Measurements from ENCODE around the gene RAB3A. TPM values are rescaled to one million over a fixed set of nuclear protein-coding genes. Genes with fewer than 3 reads are reported as not detected.

Gene RAB3A
- total RNA-seq, 1 experiment from 2014 or later = 0.68 TPM

- Mint-ChIP-seq H3K36me3 (ENCODE audit: insufficient read depth, unreplicated experiment) (peaks cover 37% of the 10 kb centered on the region), H3K4me1 (ENCODE audit: insufficient read depth, unreplicated experiment) (peaks cover 29% of the 10 kb centered on the region), H3K27me3 (ENCODE audit: insufficient read depth, unreplicated experiment) (no peaks in the 10 kb centered on the region), H3K27ac (ENCODE audit: low read depth, unreplicated experiment) (no peak overlapping the region), H3K4me3 (ENCODE audit: unreplicated experiment) (no peak overlapping the region), H3K9me3 (ENCODE audit: unreplicated experiment) (no peaks in the 10 kb centered on the region)
- intact Hi-C loops (cut with micrococcal nuclease) = loop anchor here (10.0 kb wide), 1 partner anchor 154 kb away; the partner anchor contains the start of gene ARRDC2
- no peak for DNase-seq (ENCODE audit: unreplicated experiment)
- BruUV-seq (replicated peaks) = no TSS peak
- TF ChIP-seq CTCF (IDR thresholded peaks at IDR 0.05; ENCODE audit: unreplicated experiment) = no peak
- POLR2A ChIA-PET = interaction anchor here (1.1 to 1.8 kb wide), 8 partner anchors 13 to 164 kb away, joined by 3 to 16 read pairs (median 4); partner anchors contain the start of genes JUND, LSM4 and MPV17L2
- CTCF ChIA-PET = interaction anchor here (0.7 to 1.4 kb wide), 2 partner anchors 45 to 170 kb away, joined by 3 to 7 read pairs; no protein-coding TSS in a partner anchor
Observed at GRCh38 chr19:18158467-18158866, 45.4 kb downstream of the RAB3A start.

- peak; percentile 80 for DNase-seq (ENCODE audit: unreplicated experiment)
- Mint-ChIP-seq H3K27me3 (ENCODE audit: insufficient read depth, unreplicated experiment) (no peaks in the 10 kb centered on the region), H3K4me3 (ENCODE audit: unreplicated experiment) (peak overlapping the region; percentile 57), H3K9me3 (ENCODE audit: unreplicated experiment) (no peaks in the 10 kb centered on the region), H3K27ac (ENCODE audit: low read depth, unreplicated experiment) (no peak overlapping the region), H3K36me3 (ENCODE audit: insufficient read depth, unreplicated experiment) (peaks cover 32% of the 10 kb centered on the region), H3K4me1 (ENCODE audit: insufficient read depth, unreplicated experiment) (peaks cover 29% of the 10 kb centered on the region)
- ChIA-PET CTCF (interaction anchor here (0.6 to 1.4 kb wide), 4 partner anchors 10 to 211 kb away, joined by 3 to 7 read pairs (median 3); no protein-coding TSS in a partner anchor), POLR2A (interaction anchor here (0.6 to 1.8 kb wide), 11 partner anchors 10 to 165 kb away, joined by 3 to 16 read pairs (median 4); partner anchors contain the start of genes JUND, LSM4 and MPV17L2)
- TF ChIP-seq CTCF (IDR thresholded peaks at IDR 0.05; ENCODE audit: unreplicated experiment) = no peak
- no TSS peak for BruUV-seq (replicated peaks)
- intact Hi-C loops (cut with micrococcal nuclease) = loop anchor here (10.0 kb wide), 1 partner anchor 153 kb away; the partner anchor contains the start of gene ARRDC2
Observed at GRCh38 chr19:18157465-18158063, 46.3 kb downstream of the RAB3A start.

DNA sequence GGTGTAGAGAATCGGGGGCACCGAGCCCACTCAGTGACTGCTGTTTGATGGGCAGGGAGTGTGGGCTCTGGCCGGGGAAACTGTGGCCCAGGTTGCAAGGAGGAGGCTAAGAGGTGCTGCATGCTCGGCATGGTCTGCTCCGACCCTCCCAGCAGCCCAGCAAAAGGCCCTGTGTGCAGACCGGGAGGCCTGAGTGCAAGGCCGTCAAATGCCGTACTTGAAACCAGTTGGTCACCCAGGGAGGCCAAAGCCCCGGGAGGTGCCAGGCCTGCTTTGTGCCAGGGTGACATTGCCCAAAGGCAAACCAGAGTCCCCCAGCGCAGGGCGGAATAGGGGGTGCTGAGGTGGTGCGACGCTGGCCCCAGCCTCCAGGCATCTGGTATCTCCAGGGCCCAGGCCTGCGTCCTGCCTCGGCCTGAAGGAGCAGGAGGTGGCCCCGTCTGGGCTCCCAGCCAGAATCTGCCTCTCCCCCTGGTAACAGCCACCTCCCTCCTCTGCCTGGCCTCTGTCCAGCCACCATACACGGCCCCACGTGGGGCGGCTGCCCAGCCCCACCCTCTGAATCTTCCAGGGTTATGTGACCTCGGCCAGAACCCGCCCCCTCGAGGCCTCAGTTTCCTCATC is 46.9 kb downstream of the RAB3A start:
- H3K27ac Mint-ChIP-seq (ENCODE audit: low read depth, unreplicated experiment) = no peak overlapping the region
- H3K4me3 Mint-ChIP-seq (ENCODE audit: unreplicated experiment) = peak overlapping the region; percentile 57
- TF ChIP-seq CTCF (IDR thresholded peaks at IDR 0.05; ENCODE audit: unreplicated experiment) = no peak
- H3K27me3 Mint-ChIP-seq (ENCODE audit: insufficient read depth, unreplicated experiment) = no peaks in the 10 kb centered on the region
- ChIA-PET CTCF (interaction anchor here (0.6 to 1.4 kb wide), 3 partner anchors 44 to 211 kb away, joined by 3 to 7 read pairs (median 3); no protein-coding TSS in a partner anchor), POLR2A (interaction anchor here (0.7 to 1.8 kb wide), 10 partner anchors 11 to 124 kb away, joined by 3 to 16 read pairs (median 4); partner anchors contain the start of genes JUND and MPV17L2)
- peaks cover 29% of the 10 kb centered on the region for H3K36me3 Mint-ChIP-seq (ENCODE audit: insufficient read depth, unreplicated experiment)
- H3K9me3 Mint-ChIP-seq (ENCODE audit: unreplicated experiment) = no peaks in the 10 kb centered on the region
- peak; percentile 97 for DNase-seq (ENCODE audit: unreplicated experiment)
- intact Hi-C loops (cut with micrococcal nuclease) = loop anchor here (10.0 kb wide), 1 partner anchor 152 kb away; the partner anchor contains the start of gene ARRDC2
- H3K4me1 Mint-ChIP-seq (ENCODE audit: insufficient read depth, unreplicated experiment) = peaks cover 35% of the 10 kb centered on the region
- no TSS peak for BruUV-seq (replicated peaks)

DNA sequence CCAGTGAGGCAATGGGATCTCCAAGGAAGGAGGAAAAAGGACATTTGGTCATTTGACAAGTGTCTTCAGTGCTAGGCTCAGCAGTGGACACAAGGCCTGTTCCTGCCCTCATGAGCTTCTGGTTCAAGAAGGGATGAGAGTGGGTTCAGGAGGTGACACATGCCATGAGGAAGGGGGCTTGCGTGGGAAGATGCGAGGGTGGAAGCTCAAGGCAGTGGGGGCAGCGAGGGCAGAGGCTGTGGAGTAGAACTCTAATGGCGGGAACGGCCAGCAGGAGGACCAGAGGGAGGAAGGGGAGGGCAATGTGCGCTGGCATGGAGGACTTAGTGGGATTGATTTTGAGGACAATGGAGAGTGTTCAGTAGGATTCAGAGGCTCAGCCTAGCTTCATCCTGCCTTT is 47.6 kb downstream of the RAB3A start:
- Mint-ChIP-seq H3K4me3 (ENCODE audit: unreplicated experiment) (peak overlapping the region; percentile 32), H3K36me3 (ENCODE audit: insufficient read depth, unreplicated experiment) (peaks cover 25% of the 10 kb centered on the region), H3K9me3 (ENCODE audit: unreplicated experiment) (no peaks in the 10 kb centered on the region), H3K27me3 (ENCODE audit: insufficient read depth, unreplicated experiment) (no peaks in the 10 kb centered on the region), H3K27ac (ENCODE audit: low read depth, unreplicated experiment) (peak overlapping the region; percentile 55), H3K4me1 (ENCODE audit: insufficient read depth, unreplicated experiment) (peaks cover 35% of the 10 kb centered on the region)
- intact Hi-C loops (cut with micrococcal nuclease) = loop anchor here (10.0 kb wide), 1 partner anchor 151 kb away; the partner anchor contains the start of gene ARRDC2
- CTCF ChIA-PET = no interaction called here
- no TSS peak for BruUV-seq (replicated peaks)
- TF ChIP-seq CTCF (IDR thresholded peaks at IDR 0.05; ENCODE audit: unreplicated experiment) = no peak
- DNase-seq (ENCODE audit: unreplicated experiment) = no peak
- POLR2A ChIA-PET = interaction anchor here (0.6 to 1.7 kb wide), 5 partner anchors 35 to 863 kb away, joined by 3 to 9 read pairs (median 3); partner anchors contain the start of genes JUND and MPV17L2

Data from MCF 10A (cell line).